ENCODE results near the gene MAP3K12. TPM values are rescaled to one million over a fixed set of nuclear protein-coding genes. Genes with fewer than 3 reads are reported as not detected.
"Not testable (repeated sequence)": the region's sequence is repeated elsewhere in the genome, so short reads cannot be mapped to it uniquely, and the experiment has no call there.

MAP3K12 gene
- total and polyA plus RNA-seq, 2 experiments from 2014 or later, result 10.0 to 16.0 TPM

DNA sequence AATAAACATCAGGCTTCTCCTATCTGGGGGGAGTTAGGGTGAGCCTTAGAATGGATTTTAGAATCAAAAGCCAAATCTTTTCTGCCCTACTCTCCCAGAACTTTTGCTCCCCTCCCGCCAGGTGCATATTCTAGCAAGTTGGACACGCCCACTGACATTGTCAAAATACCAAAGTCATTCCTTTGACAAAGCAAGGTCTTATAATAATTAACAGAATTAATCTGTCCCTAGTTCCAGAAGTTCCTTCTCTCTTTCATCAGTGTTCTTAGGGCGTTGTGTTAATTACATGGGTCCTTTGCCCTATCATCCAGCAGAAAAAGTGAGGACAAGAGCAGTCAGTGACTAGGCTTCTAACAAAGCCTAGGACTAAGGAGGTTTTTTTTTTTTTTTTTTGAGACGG lies 55.3 kb downstream of the MAP3K12 start:
- peaks cover 11% of the 10 kb centered on the region for H3K4me1 ChIP-seq (ENCODE audit: insufficient read depth)
- TF ChIP-seq, protein P1, sequence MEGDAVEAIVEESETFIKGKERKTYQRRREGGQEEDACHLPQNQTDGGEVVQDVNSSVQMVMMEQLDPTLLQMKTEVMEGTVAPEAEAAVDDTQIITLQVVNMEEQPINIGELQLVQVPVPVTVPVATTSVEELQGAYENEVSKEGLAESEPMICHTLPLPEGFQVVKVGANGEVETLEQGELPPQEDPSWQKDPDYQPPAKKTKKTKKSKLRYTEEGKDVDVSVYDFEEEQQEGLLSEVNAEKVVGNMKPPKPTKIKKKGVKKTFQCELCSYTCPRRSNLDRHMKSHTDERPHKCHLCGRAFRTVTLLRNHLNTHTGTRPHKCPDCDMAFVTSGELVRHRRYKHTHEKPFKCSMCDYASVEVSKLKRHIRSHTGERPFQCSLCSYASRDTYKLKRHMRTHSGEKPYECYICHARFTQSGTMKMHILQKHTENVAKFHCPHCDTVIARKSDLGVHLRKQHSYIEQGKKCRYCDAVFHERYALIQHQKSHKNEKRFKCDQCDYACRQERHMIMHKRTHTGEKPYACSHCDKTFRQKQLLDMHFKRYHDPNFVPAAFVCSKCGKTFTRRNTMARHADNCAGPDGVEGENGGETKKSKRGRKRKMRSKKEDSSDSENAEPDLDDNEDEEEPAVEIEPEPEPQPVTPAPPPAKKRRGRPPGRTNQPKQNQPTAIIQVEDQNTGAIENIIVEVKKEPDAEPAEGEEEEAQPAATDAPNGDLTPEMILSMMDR (IDR thresholded peaks at IDR 0.05; ENCODE audit: poor library complexity), result no peak
- TF ChIP-seq EZH2 (IDR thresholded peaks at IDR 0.05; ENCODE audit: borderline replicate concordance) (no peak), EZH2phosphoT487 (IDR thresholded peaks at IDR 0.05; ENCODE audit: low read depth, severe bottlenecking, unreplicated experiment) (no peak)
- peak overlapping the region; percentile 82 for H3K4me2 ChIP-seq
- H4K20me1 ChIP-seq (ENCODE audit: insufficient read depth, poor library complexity, severe bottlenecking), result no peaks in the 10 kb centered on the region
- no peaks in the 10 kb centered on the region for H3K27me3 ChIP-seq
- H3K79me2 ChIP-seq, result peaks cover 38% of the 10 kb centered on the region
- H3K9me3 ChIP-seq (ENCODE audit: low read depth), result no peaks in the 10 kb centered on the region
- no peak overlapping the region for H3K4me3 ChIP-seq
- peak overlapping the region; percentile 64 for H3K27ac ChIP-seq
- no peaks in the 10 kb centered on the region for H3K36me3 ChIP-seq (replicated peaks; ENCODE audit: insufficient read depth, low read depth)
- no peak overlapping the region for H2AFZ ChIP-seq
- WGBS (ENCODE audit: low lambda C conversion rate, missing lambda C conversion rate), result 69% methylated on average over 3 of the region's 4 CpGs
- DNase-seq (ENCODE audit: low spot score), result peak; percentile 63
- H3K9me2 ChIP-seq (replicated peaks; ENCODE audit: insufficient read depth), result no peaks in the 10 kb centered on the region

DNA sequence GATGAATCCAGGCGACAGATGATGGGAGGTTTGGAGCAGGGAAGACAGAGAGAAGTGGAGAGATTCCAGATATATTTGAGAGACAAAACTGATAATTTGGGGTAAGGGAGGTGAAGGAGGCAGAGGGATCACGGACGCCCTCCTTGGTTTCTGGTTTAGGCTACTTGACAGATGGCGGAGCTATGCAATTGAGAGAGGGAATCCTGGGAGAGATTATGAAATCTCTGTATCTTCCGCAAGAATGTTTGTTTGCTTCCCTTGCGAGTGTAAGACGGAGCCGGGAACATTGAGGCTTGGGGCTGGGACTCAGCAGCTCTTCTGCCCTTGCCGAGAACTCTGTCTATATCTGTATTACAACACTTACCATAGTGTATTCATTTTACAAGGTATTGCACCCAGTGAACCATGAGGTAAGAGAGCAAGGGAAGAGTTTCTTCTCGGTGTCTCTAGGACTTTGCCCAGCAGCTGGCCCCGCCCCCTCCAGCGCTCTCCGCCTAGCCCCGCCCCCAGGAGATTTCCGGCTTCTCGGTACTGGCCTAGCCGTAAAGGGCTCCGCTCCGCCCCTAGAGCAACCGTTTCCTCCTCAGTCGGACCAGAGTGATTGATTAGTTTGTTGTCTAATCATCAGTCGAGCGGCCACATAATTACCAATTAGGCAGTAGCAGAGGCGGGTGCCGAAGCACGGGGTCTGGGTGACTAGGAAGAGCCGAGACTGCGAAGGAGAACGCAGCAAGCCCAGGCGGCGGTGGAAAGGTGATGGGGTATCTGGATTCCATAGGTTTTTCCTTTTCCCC lies 58.0 kb downstream of the MAP3K12 start, which contains the start of gene PRR13:
Gene PRR13 (plus strand): TSS at position 695 of the 794 bp plus-strand sequence. CDS start 981 bp downstream, outside the sequence.
- DNase-seq (ENCODE audit: low spot score), result peak; percentile 100
- Histone ChIP-seq H3K79me2 (peaks cover 32% of the 10 kb centered on the region), H4K20me1 (ENCODE audit: insufficient read depth, poor library complexity, severe bottlenecking) (no peaks in the 10 kb centered on the region), H3K9me3 (ENCODE audit: low read depth) (no peaks in the 10 kb centered on the region), H3K36me3 (replicated peaks; ENCODE audit: insufficient read depth, low read depth) (no peaks in the 10 kb centered on the region), H3K27ac (peak within 1 kb of the TSS; percentile 94), H2AFZ (peak within 1 kb of the TSS; percentile 64), H3K4me1 (ENCODE audit: insufficient read depth) (peaks cover 11% of the 10 kb centered on the region), H3K4me2 (peak within 1 kb of the TSS; percentile 82), H3K27me3 (no peaks in the 10 kb centered on the region), H3K4me3 (peak within 1 kb of the TSS; percentile 43), H3K9me2 (replicated peaks; ENCODE audit: insufficient read depth) (no peaks in the 10 kb centered on the region)
- 2% methylated on average over 26 of the region's 31 CpGs for WGBS (ENCODE audit: low lambda C conversion rate, missing lambda C conversion rate)
- no peak for TF ChIP-seq EZH2 (IDR thresholded peaks at IDR 0.05; ENCODE audit: borderline replicate concordance)
- TF ChIP-seq, protein P1 (IDR thresholded peaks at IDR 0.05; ENCODE audit: poor library complexity), result no peak
- TF ChIP-seq EZH2phosphoT487 (IDR thresholded peaks at IDR 0.05; ENCODE audit: low read depth, severe bottlenecking, unreplicated experiment), result no peak

DNA sequence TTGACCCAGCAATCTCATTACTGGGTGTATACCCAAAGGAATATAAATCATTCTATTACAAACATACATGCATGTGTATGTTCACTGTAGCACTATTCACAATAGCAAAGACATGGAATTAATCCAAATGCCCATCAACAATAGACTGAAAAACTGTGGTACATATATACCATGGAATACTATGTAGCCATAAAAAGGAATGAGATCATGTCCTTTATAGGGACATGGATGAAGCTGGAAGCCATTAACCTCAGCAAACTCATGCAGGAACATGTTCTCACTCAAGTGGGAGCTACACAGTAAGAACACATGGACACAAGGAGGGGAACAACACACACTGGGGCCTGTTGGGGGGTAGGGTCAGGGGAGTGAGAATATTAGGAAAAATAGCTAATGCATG lies 59.7 kb downstream of the MAP3K12 start:
- H3K4me1 ChIP-seq (ENCODE audit: insufficient read depth); H3K27ac ChIP-seq; H3K9me2 ChIP-seq (replicated peaks; ENCODE audit: insufficient read depth); H3K36me3 ChIP-seq (replicated peaks; ENCODE audit: insufficient read depth, low read depth); H3K27me3 ChIP-seq; H4K20me1 ChIP-seq (ENCODE audit: insufficient read depth, poor library complexity, severe bottlenecking); DNase-seq (ENCODE audit: low spot score); H3K4me3 ChIP-seq; H2AFZ ChIP-seq; H3K4me2 ChIP-seq; H3K9me3 ChIP-seq (ENCODE audit: low read depth): not testable (repeated sequence)
- peaks cover 20% of the 10 kb centered on the region for H3K79me2 ChIP-seq

- 96% methylated on average over 9 of the region's 9 CpGs for WGBS (ENCODE audit: low lambda C conversion rate, missing lambda C conversion rate)
- not testable (repeated sequence) for H3K4me1 ChIP-seq (ENCODE audit: insufficient read depth); H3K9me2 ChIP-seq (replicated peaks; ENCODE audit: insufficient read depth); H3K27ac ChIP-seq; DNase-seq (ENCODE audit: low spot score); H3K27me3 ChIP-seq; H2AFZ ChIP-seq; H3K4me2 ChIP-seq; H3K36me3 ChIP-seq (replicated peaks; ENCODE audit: insufficient read depth, low read depth); H4K20me1 ChIP-seq (ENCODE audit: insufficient read depth, poor library complexity, severe bottlenecking); H3K79me2 ChIP-seq; H3K4me3 ChIP-seq; H3K9me3 ChIP-seq (ENCODE audit: low read depth)
These were observed 63.9 kb downstream of the MAP3K12 start for GRCh38 chr12:53435326-53435725.

Measured in hepatocyte (in vitro differentiated cells).